Measurements from ENCODE around the gene HINT2. TPM values are rescaled to one million over a fixed set of nuclear protein-coding genes. Genes with fewer than 3 reads are reported as not detected.

The HINT2 gene
- 100 to 1,000 TPM in 1 of 3 donors, 10 to 100 TPM in 2; 54.7 to 111 (median 63.3) TPM for polyA plus RNA-seq

DNA sequence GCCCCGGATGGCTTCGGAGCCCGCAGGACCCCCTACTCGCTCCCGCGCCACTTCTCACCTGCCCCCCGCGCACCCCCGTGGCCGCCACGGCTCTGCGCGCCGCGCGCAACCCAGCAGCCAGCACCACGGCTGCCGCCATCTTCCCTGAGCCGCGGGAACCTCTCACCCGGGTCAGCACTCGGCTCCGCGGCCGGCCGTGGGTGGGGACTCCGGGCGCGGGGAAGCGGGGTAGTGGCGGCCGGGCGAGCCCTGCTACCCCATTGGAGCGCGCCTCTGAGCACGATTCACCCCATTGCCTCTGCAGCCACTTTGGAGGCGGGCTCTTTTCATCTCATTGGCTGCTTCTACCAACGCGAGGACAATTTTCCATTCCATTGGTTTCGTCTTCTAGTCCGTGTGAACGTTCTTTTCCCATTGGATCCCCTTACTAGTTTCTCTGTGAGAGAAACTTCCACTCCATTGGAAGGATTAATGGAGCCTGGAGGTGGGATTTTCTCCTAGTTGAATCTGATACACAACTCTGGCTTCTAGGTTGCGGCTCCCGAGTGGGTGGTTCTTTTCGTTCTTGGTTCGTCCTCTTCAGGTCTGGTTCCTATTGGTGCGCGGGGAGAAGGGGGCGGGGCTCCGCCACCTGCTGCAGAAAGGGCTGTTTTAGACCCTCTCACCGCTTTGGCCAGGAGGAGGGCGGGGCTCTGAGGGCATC, at the start of gene HINT2:
Gene HINT2 (minus strand): TSS at position 202 of the 703 bp plus-strand sequence. CDS start 63 bp downstream, at position 139.
- WGBS, 3 donors, result 0 to 1% (median 0%) methylated on average over 32 to 52 of the region's 52 CpGs
- no peak within 1 kb of the TSS for H3K27ac ChIP-seq (ENCODE audit: low read depth, low read length)

DNA sequence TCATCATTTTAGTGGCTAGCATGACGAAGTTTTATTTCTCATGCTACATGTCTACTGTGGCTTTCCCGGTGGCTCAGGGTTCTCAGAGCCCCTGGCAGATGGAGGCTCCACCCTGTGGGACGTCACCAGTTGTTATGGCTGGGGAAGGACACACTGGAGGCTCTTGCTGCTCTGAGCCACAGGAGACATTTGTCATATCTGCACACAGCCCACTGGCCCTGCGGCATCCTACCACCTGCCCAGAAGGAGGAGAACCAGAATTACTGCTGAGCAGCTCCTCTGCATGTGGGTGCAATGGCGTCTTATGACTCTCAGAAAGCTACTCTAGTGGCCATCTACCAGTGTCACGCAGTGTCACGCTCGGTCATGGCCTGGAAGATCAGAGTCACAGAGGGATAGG, 48.7 kb upstream of the HINT2 start:
- H3K27ac ChIP-seq (ENCODE audit: low read depth, low read length), result no peak overlapping the region
- 67 to 78% (median 75%) methylated on average over 8 of the region's 8 CpGs for WGBS, 3 donors

DNA sequence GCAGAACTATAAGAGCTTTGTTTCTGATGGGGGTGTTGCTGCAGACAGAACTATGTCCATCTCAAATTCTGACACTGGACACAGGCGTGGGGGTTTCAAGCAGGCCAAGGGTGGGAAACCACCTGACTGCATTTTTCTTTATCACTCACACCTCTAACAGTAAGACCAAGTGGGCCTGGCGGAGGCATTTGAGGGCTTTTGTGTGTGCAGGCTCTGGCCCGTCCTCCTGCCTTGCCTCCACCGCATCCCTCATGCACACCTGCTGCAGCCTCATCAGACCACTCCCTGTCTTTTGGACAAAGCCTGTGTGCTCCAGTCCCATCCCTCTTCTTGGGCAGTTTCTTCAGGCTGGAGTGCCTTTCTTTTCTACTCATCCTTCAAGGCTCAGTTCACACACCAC, 47.5 kb upstream of the HINT2 start:
- 73 to 94% (median 92%) methylated on average over 4 of the region's 4 CpGs for WGBS, 3 donors
- no peak overlapping the region for H3K27ac ChIP-seq (ENCODE audit: low read depth, low read length)

DNA sequence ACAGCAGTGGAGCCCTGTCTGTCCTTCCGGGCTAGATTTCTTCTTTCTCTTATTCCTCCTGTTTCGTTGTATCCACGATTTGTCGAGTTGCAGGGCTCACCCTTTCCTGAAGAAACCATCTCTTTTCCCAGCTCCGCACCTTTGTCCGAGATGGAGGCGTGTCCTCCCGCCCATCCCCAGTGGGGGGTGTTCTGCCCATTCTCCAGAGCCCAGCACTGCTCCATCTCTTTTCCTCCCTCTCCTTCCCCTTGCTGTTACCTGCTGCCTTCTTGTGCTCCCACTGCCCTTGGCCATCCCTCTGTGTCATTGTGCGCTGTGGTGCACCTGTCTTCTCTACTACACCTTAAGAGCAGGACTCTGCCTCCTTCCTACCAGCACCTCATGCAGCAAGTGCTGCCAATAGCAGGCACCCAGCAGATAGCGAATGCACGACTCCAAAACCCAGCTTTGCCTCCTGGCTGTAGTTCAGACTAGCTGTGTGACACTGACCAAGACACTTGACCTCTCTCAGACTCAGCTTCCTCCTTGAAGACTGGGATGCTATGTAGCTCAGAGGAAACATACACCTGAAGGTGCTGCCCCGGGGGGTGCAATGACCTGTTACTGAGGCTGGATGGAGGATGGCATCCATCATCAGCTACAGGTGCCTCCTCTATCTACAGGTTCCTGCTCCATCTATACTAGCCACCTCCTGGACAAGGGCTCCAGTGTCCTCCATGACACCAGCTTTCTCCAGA, 46.5 kb upstream of the HINT2 start:
- WGBS, 3 donors, result 50 to 72% (median 69%) methylated on average over 12 of the region's 12 CpGs
- H3K27ac ChIP-seq (ENCODE audit: low read depth, low read length), result no peak overlapping the region

DNA sequence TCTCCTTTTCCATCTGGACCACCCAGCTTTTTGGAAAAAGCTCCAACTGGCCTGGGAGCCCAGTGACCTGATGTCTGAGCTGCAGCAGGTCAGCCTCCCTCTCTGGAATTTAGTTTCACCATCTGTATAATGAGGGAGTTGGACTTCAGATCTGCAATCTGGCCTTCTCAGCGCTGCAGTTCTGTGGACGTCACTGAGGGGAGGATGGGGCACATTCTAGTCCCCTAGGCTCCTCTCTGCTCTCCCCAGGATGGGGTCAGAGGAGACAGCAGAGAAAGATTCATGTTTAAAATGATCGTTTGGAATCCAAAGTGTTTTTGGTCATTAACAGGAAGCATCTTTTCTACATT, 45.1 kb upstream of the HINT2 start:
- no peak overlapping the region for H3K27ac ChIP-seq (ENCODE audit: low read depth, low read length)
- WGBS, 3 donors, result 41 to 43% (median 42%) methylated on average over 3 of the region's 3 CpGs

DNA sequence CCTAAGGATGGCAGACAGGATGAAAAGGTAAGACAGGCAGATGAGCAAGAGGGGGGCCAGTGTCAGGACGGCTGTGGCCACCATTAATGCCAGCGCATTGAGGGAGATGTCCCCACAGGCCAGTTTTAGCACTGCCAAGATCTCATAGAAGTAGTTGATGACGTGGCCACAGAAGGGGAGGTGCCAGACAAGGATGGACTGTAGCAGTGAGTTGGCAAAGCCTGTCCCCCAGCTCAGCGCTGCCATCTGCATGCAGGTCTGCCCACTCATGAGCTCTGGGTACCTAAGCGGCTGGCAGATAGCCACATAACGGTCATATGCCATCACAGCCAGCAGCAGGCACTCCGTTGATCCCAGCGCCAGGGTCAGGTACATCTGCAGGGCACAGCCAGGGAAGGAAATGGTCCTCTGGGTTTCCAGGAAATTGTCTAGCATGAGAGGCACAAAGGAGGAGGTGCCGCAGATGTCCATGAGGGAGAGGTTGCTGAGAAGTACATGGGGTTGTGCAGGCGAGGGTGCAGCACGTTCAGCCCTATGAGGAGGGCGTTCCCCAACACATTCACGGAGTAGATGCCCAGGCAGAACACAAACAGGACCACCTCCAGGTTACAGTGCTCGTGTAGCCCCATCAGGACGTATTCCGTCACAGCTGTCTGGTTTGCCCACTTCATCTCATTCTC, 44.6 kb upstream of the HINT2 start:
- no peak overlapping the region for H3K27ac ChIP-seq (ENCODE audit: low read depth, low read length)
- WGBS, 3 donors, result 54 to 58% (median 56%) methylated on average over 16 of the region's 16 CpGs

DNA sequence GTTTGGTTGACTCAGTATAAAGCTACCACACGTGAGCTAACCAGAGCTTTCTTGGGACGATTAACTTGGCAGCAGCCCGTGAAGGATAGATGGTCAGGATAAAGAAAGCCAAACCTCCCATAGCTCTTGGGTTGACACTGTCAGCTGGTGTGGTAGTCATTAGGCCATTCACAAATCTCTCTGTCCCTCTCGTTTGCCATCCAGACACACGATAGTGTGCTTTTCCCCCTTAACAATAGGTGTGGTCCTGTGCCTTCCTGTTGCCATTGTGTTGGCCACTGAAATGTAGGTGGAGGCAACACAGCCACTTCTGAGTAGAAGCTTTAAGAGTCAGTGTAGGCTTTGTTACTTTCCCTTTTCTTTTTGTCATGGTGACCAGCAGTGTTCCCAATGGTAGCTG, 43.6 kb upstream of the HINT2 start:
- WGBS, 3 donors, result 55 to 78% (median 59%) methylated on average over 5 of the region's 5 CpGs
- H3K27ac ChIP-seq (ENCODE audit: low read depth, low read length), result no peak overlapping the region

DNA sequence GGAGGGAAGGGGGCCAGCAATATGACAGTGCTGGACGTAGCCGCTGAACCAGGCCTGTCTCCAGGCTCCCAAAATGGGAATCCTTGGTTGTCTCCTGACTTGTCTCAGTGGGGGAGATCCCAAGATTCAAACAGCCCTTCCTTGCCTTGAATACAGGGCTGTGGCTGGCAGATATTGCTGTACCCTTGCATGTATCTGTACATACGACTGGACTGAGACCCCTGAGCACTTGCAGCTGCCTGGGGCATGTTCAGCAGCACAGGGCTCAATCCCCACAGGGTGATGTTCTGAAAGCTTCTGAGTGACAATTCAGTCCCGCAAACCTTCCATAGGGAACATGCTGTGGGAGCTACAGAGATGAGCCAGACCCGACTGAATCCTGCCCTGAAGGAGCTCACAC, 42.0 kb upstream of the HINT2 start:
- WGBS, 3 donors, result 81 to 88% (median 86%) methylated on average over 5 of the region's 5 CpGs
- no peak overlapping the region for H3K27ac ChIP-seq (ENCODE audit: low read depth, low read length)

DNA sequence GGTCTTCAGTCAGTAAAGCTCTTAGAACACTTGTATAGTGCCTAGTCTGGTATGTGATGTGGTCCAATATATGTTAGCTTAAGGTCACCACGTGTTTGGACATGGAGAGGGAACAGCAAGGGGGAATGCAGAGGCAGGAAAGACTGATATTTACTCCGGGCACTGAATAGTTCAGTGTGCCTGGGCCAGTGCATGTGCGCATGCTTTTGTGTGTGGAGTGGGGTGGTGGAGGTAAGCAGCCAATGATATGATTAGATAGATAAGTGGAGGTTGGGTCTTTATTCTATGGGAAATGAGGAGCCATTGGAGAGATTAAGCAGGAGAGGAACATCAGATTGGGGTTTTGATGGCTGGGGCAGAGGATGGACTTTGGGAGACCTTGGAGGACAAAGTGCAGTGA, 41.4 kb upstream of the HINT2 start:
- WGBS, 3 donors, result 72 to 80% (median 74%) methylated on average over 3 of the region's 3 CpGs
- no peak overlapping the region for H3K27ac ChIP-seq (ENCODE audit: low read depth, low read length)

DNA sequence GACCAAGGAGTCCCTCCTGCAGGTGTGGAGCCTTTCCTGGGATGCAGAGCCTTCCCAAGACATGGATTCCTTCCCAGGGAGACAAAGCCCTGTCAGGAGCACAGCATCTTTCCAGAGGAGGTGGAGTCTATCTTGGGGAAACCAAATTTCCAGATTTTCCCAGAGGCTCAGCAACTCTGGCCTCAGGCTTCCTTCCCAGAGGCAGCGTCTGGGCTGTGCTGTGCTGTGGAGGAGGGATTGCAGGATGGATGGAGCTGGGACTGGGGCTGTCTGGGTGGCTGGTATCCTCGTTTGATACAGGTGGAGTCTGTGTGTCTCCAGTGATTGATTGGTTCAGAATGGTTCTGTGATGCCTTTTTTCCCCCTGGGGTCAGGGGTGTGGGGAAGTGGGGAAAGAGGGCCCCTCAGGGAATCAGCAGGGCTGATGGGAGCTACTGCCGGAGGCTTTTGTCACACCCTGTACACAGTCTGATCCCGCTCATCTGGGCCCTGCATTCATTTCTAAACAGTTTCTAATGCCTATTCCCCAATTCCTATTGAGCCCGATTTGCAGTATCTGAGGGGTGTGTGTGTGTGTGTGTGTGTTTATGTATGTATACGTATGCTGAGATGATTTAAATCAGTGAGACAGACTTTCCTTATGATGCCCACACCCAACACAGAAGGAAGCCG, 39.4 kb upstream of the HINT2 start:
- no peak overlapping the region for H3K27ac ChIP-seq (ENCODE audit: low read depth, low read length)
- 81 to 88% (median 87%) methylated on average over 7 of the region's 7 CpGs for WGBS, 3 donors

DNA sequence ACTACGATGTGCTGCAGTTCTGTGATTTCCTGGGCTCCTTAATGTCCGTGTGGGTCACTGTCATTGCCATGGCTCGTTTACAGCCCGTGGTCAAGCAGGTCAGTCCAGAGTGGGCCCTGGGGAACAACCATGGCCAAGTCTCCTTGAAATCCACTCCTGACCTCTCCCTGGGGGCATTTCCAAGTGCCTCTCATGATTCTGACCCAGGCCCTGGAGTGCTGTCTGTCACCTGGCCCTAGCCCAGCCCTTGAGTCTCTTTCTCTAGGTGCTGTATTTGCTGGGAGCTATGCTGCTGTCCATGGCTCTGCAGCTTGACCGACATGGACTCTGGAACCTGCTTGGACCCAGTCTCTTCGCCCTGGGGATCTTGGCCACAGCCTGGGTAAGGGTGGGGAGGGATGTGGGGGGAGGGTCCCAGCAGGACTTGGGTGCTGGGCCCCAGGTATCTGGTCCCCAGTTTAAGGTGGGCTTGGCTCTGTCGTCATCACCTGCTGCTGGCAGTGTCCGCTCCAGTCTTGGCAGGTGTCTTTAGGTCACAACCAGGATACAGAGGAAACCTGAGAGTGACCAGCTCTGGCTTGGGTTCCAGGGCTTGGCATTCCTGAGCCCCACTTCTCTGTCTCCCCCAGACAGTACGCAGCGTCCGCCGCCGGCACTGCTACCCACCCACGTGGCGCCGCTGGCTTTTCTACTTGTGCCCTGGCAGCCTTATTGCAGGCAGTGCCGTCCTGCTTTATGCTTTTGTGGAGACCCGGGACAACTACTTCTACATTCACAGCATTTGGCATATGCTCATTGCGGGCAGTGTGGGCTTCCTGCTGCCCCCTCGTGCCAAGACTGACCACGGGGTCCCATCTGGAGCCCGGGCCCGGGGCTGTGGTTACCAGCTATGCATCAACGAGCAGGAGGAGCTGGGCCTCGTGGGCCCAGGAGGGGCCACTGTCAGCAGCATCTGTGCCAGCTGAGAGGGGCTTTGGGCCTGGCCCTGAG, 38.3 kb upstream of the HINT2 start:
- no peak overlapping the region for H3K27ac ChIP-seq (ENCODE audit: low read depth, low read length)
- WGBS, 3 donors, result 86 to 89% (median 88%) methylated on average over 22 to 25 of the region's 25 CpGs

DNA sequence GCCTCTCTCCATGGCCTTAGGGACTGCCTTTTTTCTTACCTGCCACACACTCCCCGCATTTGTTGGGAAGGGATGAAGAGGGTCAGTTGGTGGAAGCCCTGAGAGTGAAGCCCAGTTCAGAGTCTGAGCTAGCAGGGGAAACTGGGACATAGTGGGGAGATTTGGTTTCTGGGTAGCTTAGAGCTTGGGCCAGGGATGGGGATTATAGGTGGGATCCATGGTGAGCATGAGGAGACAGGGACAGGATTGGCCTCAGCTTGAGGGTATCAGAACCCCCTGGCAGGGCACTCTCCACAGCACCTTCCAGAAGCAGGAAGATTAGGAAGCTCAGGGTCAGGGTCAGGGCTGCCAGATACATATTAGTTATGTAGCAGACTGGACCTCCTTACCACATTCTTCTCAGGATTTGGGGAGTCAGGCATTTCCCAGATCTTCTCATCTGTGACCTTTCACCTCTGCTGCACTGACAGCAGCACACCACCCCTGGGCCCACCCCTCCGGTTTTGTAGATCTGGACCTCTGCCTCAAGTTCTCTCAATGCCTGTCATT, 37.5 kb upstream of the HINT2 start:
- H3K27ac ChIP-seq (ENCODE audit: low read depth, low read length), result no peak overlapping the region
- WGBS, 3 donors, result 90 to 98% (median 97%) methylated on average over 2 of the region's 2 CpGs

DNA sequence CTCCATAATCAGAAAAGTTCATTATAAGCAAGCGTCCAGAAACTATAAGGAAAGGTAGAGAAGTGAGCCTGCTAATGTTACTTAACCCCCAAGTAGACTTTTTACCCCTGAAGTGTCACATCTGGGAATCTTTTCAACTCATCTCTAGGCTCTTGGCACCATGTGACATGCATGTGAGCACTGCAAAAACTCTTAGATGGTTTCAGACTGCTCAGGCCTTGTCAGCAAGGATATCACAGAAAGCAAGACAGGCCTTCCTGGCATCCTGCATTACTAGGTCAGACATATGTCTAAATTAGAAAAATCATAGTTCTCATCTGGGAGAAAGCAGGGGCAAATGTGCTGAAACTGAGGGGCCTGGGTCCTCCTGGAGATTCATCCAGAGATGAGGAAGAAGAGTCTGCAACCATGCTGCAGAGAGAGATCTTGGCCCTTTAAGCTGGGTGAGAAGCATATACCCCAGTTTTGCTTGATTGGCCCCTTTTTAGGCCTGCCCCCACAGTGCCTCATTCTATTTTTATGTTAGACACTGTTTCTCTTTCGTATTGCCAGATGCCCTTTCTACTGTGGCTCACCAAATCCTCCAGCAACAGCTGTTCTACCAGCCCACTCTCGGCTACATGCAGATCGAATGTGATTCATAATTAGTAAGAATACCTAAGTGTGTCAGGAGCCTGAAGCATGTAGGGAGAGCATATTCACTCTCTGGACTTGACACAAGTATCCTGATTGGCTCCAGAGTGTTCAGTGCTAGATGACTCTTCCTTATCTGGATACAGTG, 33.1 kb upstream of the HINT2 start:
- H3K27ac ChIP-seq (ENCODE audit: low read depth, low read length), result no peak overlapping the region
- 76 to 86% (median 79%) methylated on average over 4 of the region's 4 CpGs for WGBS, 3 donors

DNA sequence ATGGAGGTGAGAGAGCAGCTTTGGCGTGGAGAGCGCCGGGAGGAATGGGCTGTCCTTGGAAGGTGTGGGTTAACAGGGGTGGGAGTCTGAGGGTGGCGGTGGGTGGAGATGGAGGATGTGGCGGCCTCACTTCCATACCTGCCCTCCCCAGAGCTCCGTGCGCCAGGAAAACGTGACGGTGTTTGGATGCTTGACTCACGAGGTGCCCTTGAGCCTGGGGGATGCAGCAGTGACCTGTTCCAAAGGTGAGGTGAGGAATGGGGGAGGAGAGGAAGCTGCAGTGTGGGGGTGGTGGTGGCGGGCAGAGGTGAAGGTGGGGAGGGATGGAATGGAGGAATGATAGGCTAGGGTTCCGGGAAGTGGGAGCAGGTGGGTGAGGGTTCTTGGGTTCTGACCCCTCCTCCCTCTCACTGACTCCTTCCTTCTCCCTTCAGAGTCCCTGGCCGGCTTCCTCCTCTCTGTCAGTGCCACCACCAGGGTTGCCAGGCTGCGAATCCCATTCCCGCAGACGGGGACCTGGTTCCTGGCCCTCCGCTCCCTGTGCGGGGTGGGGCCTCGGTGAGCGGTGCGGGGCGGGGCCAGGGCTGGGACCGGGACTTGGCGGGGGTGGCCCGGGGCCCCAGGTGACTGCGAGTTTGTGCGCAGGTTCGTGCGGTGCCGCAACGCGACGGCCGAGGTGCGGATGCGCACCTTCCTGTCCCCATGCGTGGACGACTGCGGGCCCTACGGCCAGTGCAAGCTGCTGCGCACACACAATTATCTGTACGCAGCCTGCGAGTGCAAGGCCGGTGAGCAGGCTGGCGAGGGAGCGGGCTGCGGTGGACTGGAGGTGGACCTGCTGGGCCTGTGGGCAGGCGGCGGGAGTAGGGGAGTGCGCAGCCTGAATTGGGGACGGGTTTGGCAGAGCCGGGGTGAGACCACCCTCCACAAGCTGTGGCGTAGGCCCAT, 31.3 kb upstream of the HINT2 start:
- 48 to 61% (median 48%) methylated on average over 53 of the region's 53 CpGs for WGBS, 3 donors
- H3K27ac ChIP-seq (ENCODE audit: low read depth, low read length), result peak overlapping the region; percentile 43

DNA sequence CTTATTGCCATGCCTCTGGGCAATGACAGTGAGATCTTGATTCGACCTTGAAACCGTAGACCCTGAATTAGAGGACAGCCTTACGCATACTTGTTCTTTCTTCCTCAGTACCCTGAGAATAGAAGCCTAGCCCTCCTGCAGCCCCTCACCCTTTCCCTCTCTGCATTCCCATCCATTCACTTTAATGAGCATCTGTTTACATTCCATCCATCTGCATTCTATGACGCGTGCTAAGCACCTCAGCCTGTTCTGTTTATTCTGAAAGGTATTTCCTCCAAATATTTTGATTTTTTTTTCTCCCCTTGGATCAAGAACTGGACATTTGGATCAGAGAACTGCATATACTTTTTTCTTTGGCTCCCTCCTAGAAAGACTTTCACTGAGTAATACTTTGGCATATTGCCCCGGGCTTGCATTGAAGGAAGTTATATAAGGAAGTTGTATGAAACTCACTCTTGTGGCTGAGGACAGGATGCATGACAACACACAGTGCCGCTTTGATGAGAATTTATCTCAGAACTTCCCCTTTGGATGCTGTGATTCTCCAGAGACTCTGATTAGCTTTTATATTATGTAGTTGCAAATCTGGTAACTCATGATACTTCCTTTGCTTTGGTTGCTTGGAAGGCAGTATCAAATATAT, 29.9 kb upstream of the HINT2 start:
- 22 to 40% (median 28%) methylated on average over 7 of the region's 7 CpGs for WGBS, 3 donors
- H3K27ac ChIP-seq (ENCODE audit: low read depth, low read length), result no peak overlapping the region

Measured in adipose tissue (tissue), 3 donors.